GM21825 (cell line): Measurements from ENCODE around the gene SLC25A1.

ENCODE experiments used
- ATAC-seq: cut with Tn5 transposase; IDR thresholded peaks from one replicate; pipeline ENCODE4 v1.9.1; 2021; ENCODE audit warnings: mild to moderate bottlenecking, moderate library complexity; ENCODE audit not compliant: unreplicated experiment

SLC25A1 gene

GRCh38 chr22:19182472-19183157 lies 4.1 kb upstream of the SLC25A1 start:
- ATAC-seq = no peak

- ATAC-seq = no peak
These were observed 3.4 kb upstream of the SLC25A1 start for GRCh38 chr22:19181786-19182471.

- ATAC-seq = no peak
These were observed 2.3 kb upstream of the SLC25A1 start for GRCh38 chr22:19180740-19181410.

DNA sequence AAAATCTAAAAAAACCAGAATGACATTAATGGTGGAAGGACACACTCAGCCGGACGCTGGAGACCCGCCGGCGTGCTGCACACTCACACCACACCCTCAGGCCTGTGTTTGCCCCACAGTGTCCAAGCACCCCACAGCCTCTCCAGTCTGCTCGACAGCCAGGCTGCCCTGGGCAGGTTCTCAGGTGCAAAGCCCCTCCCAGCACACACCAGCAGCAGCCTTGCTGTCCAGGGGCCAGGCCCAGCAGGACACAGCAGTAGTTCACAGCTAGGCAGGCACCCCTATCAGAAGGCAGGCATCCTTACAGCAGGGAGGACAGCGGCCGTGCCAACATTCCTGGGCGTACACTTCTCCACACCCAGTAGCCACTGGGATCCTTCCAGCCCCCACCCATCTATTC lies 1.7 kb upstream of the SLC25A1 start:
- no peak for ATAC-seq

- no peak for ATAC-seq
These were observed 1.0 kb upstream of the SLC25A1 start for GRCh38 chr22:19179497-19180048.

GRCh38 chr22:19178065-19178656 lies 375 bp downstream of the SLC25A1 start:
- peak; percentile 16 for ATAC-seq

DNA sequence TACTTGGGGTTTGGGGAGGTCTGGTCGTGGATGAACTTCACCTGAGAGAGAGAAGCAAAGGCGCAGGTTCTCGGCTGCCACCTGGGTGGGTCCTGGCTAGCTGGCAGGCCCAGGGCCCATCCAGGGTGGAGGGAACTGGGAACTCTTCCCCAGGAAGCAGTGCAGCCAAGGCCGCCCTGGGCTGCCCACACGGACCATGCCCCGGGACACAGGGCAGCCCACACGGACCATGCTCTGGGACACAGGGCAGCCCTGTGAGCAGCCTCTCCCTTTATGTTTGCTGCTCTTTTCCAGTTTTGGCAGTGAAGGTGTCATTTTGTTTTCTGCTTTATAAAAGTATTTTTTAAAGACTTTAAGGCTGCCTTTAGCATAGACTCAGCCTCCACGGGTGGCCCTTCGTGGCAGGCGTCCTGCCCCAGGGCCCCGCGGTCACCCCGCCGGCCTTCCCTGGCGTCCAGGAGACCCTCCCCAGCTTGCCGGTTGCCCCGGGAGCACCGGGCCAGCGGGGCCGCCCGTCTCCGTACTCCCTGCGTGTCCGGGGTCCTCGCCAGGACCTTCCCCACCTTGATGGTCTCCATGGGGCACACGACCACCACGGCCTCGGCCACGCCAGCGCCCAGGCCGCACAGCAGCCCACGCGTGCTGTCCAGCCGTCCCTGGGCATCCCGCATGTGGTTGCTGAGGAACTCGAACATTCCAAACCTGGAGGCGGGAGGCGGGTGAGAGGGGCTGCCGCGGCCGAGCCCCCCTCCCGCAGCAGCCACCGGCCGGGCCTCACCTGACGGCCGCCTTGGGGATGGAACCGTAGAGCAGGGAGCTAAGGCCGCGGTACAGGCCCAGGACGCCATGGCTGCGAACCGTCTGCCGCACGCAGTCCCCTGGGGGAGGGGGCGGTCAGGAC lies 1.1 kb downstream of the SLC25A1 start:
- ATAC-seq = no peak

- no peak for ATAC-seq
These were observed 1.8 kb downstream of the SLC25A1 start for GRCh38 chr22:19176732-19177131.

DNA sequence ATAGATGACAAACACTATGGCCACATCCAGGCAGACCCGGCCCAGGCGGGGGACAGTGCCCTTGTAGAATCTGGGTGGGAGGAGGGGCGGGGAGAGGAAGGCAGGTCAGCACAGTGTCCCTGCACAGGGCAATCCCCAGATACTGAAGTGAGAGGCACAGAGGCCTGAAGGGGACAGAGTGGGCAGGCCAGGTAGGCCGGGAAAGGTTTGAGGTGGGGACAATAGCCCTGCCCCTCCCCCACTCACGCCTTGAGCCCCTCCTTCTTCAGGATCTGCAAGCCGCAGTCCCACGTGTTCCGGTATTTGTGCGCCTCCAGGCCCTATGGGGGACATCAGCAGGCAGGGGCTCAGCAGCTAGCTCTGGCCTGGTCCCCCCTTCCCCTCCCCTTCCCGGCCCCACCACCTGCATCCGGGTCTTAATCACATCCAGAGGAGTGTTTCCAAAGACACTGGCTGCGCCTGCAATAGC lies 2.3 kb downstream of the SLC25A1 start:
- ATAC-seq = no peak

DNA sequence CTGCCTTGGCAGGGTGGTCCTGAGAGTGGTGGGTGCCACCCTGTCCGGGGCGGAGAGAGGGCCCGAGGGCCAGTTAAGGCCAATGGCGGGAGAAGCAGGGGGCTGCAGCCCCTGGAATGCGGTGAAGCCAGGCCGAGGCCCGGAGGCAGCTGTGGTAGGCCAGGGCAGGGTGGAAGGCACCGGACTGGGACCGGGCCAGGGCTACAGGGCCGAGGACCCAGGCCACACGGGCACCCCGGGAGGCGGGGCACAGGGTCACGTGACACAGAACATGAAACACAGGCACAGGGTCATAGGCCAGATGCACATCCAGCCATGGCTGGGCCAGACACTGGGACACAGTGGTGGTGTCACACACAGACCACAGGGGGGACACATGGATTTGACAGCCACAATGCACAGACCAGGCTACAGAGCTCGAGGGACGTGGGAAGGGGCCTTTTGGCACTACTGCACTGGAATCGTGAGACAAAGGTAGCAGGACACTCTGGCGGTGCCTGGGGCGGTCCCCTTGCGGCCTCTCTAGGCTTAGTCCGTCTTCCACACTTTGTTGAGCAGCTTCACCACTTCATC lies 2.8 kb downstream of the SLC25A1 start:
- ATAC-seq = no peak

DNA sequence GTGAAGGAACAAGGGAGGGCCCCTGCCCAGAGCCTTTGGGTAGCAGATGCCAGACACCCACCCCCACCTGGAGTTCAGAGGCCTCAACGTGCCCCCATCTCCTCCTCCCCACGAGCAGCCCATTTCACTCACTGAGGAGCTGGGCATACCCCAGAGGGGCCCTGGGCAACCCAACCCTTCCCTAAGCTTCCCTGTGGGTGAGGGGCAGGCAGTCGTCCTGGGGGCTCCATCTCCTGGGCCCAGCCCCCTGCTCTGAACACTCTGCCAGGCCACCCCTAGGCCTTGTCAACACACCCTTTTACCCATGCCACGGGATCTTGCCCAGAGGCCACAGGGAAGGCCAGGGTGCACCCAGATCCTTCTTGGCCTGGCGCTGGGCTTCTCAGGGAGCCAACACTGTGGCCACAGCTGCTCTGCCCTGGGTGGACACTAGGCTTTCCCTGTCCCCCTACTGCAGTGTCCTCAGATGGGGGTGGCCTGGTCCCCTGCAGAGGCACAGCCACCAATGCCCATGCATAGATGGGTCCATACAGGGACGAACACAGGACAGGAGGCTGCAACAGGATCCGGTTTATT lies 3.4 kb downstream of the SLC25A1 start:
- no peak for ATAC-seq

DNA sequence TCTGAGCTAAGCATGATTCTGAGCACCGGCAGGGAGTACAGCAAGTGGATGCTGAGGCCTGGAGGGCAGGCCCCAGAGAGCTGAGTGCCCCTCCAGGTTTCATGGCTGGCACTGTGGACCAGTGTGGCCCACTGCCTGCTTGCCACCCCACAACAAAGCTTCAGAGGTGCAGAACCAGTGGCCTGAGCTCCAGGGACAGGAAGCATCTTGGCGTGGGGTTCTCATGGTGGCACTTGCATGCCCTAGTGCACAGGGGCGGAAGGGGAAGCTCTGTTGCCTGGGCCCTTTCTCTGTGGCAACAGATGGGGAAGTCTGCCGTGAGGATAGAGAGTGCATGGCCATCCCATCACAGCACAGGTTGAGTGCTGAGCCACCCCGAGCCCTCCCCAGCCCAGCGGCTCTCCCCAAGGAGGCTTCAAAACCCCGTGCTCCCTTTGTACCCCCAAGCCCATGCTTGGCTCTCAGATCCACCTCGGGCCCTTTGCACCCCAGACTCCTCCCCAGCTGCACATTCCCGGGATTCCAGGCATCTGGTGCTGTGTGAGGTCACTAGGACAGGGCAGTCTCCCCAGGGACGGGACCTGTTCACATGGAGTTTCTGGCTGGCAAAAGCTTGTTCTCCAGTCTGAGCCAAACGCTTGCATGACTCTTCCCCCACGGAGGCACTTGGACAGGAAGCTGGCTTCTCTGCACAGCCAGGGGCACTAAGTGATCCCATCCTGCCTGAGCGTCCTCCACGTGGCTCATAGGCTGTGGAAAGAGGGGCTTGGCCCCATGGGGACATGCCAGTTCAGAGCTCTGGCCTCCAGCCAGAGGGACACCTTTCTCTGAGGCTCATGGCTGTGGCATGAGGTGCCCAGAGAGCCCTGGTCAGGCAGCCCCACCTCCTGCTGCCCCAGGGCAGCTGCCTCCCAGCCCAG lies 4.2 kb downstream of the SLC25A1 start:
- no peak for ATAC-seq

DNA sequence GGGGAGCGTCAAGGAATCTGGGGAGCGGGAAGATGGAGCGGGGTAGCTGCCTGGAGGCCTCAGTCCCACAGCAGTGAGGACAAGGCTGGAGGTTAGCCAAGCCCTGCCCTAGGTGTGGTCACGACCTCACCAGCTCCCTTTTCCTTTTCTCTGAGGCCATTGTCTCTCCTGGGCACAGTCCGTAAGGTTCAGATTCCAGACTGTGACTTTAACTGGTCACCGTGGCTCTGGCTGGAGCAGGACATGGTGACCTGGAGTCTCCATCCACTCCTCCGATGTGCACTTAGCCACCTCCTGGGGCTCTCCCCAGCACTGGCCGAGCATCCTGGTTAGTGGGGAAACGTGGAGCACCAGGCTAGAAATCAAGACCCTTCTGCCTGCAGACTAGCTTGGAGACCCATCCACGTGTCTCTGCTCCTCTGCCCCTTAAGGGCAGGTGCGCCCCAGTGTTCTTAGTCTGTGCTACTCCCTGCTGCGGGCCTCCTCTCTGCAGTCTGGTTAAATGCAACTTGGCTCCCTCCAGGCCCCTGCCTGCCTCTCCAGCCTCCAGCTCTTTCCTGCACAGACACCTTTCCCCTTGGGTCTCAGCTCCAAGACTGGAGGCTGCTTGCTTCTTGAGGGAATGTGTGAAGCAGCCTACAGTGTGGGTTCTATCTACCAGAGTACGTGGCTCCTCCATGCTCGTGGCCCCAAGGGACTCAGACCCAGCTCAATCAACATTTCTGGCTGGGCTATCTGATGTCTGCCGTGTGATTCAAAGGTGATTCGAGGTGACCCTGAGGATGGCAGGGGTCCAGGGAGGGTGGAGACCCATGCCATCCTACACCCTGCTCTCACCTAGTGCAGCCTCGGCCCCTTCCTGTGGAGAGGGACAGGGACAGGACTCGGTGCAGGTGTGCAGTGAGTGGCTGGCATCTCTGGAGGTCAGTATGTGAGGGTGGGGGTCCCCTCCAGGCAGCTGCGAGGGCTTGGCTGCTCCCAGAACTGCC lies 5.2 kb downstream of the SLC25A1 start:
- no peak for ATAC-seq

- no peak for ATAC-seq
These were observed 6.1 kb downstream of the SLC25A1 start for GRCh38 chr22:19172213-19173046.

- no peak for ATAC-seq
These were observed 8.6 kb downstream of the SLC25A1 start for GRCh38 chr22:19169947-19170318.
